ENCODE results near the gene RBFOX2. TPM values are rescaled to one million over a fixed set of nuclear protein-coding genes. Genes with fewer than 3 reads are reported as not detected.

Gene RBFOX2
- total and polyA plus RNA-seq, 2 of the 13 experiments (the other 11 are each of a cell fraction or from before 2014, with no cell fraction given): 37.3 to 40.4 TPM

DNA sequence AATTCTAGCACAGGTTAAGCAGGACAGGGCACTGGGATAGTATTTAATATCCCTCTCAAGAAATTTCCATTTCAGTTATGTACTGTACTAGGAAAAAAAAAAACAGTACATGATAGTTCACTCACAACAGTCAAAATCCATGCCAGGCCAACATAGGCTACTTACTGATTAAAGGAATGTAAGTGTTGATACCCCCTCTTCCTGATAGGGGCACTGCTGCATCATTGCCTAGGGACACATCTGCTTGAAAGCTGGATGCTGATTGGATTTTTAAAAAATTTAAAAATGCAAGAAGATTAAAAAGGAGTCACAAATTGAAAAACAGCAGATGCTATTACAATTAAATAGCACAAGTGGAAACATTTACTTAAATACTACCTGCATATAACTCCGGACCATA is 267.6 kb downstream of the RBFOX2 start:
- Histone ChIP-seq H3K9me3 (ENCODE audit: low read length) (no peaks in the 10 kb centered on the region), H3K27ac (ENCODE audit: extremely low read length, insufficient read depth, low read length) (no peak overlapping the region), H3K9ac (ENCODE audit: insufficient read depth, low read depth, low read length) (no peak overlapping the region), H4K20me1 (ENCODE audit: insufficient read depth, low read length) (no peaks in the 10 kb centered on the region), H3K4me2 (ENCODE audit: low read depth, low read length) (no peak overlapping the region), H2AFZ (ENCODE audit: low read length) (no peak overlapping the region), H3K27me3 (ENCODE audit: control insufficient read depth in 1 of 2, insufficient read depth in 2 of 2, low read length in 2 of 2) (no peaks in the 10 kb centered on the region; a peak in 1 of 5 replicates), H3K4me1 (ENCODE audit: insufficient read depth, low read length) (peaks cover 8% of the 10 kb centered on the region), H3K4me3 (replicated peaks in 1 of 3; ENCODE audit: insufficient read depth in 1 of 3, low read depth in 2 of 3, low read length in 3 of 3) (no peak overlapping the region), H3K36me3 (replicated peaks in 1 of 2; ENCODE audit: control insufficient read depth in 1 of 2, insufficient read depth in 2 of 2, low read length in 2 of 2) (peaks cover 7 to 17% of the 10 kb centered on the region in 2 experiments; a peak in 4 of 5 replicates), H3K79me2 (ENCODE audit: insufficient read depth, low read length) (no peaks in the 10 kb centered on the region)
- POLR2A ChIA-PET: no interaction called here
- ATAC-seq (0 out of 3 replicates have a peak, but pooled peaks have one; percentile 36), DNase-seq (ENCODE audit: low spot score) (peak; percentile 20), FAIRE-seq (no peak)
- intact Hi-C loops (cut with micrococcal nuclease; ENCODE audit: unreplicated experiment): loop anchor here (5.0 kb wide), 2 partner anchors 81 to 161 kb away; no protein-coding TSS in a partner anchor
- TF ChIP-seq ZNF333 (CRISPR knock-in tag; IDR thresholded peaks at IDR 0.05; ENCODE audit: borderline replicate concordance) (no peak), NPAS2 (CRISPR knock-in tag; IDR thresholded peaks at IDR 0.05; ENCODE audit: borderline replicate concordance) (no peak), FOXK2 (IDR thresholded peaks at IDR 0.05) (no peak), MIER2 (CRISPR knock-in tag; IDR thresholded peaks at IDR 0.05) (no peak), RAD21 (CRISPR knock-in tag; IDR thresholded peaks at IDR 0.05) (0 out of 2 replicates have a peak, but pooled peaks have one; percentile 15), NKX3-1 (CRISPR knock-in tag; IDR thresholded peaks at IDR 0.05) (no peak), SMC3 (IDR thresholded peaks at IDR 0.05; ENCODE audit: low read length) (0 out of 2 replicates have a peak, but pooled peaks have one; percentile 34), STAG1 (CRISPR knock-in tag; IDR thresholded peaks at IDR 0.05) (peak; percentile 65), ZNF646 (CRISPR knock-in tag; IDR thresholded peaks at IDR 0.05) (no peak), FOXK1 (CRISPR knock-in tag; IDR thresholded peaks at IDR 0.05; ENCODE audit: borderline replicate concordance, low read depth) (no peak)
- TF ChIP-seq, protein P1, sequence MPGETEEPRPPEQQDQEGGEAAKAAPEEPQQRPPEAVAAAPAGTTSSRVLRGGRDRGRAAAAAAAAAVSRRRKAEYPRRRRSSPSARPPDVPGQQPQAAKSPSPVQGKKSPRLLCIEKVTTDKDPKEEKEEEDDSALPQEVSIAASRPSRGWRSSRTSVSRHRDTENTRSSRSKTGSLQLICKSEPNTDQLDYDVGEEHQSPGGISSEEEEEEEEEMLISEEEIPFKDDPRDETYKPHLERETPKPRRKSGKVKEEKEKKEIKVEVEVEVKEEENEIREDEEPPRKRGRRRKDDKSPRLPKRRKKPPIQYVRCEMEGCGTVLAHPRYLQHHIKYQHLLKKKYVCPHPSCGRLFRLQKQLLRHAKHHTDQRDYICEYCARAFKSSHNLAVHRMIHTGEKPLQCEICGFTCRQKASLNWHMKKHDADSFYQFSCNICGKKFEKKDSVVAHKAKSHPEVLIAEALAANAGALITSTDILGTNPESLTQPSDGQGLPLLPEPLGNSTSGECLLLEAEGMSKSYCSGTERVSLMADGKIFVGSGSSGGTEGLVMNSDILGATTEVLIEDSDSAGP (CRISPR knock-in tag; IDR thresholded peaks at IDR 0.05; ENCODE audit: borderline replicate concordance): no peak
- TF ChIP-seq, protein P2, sequence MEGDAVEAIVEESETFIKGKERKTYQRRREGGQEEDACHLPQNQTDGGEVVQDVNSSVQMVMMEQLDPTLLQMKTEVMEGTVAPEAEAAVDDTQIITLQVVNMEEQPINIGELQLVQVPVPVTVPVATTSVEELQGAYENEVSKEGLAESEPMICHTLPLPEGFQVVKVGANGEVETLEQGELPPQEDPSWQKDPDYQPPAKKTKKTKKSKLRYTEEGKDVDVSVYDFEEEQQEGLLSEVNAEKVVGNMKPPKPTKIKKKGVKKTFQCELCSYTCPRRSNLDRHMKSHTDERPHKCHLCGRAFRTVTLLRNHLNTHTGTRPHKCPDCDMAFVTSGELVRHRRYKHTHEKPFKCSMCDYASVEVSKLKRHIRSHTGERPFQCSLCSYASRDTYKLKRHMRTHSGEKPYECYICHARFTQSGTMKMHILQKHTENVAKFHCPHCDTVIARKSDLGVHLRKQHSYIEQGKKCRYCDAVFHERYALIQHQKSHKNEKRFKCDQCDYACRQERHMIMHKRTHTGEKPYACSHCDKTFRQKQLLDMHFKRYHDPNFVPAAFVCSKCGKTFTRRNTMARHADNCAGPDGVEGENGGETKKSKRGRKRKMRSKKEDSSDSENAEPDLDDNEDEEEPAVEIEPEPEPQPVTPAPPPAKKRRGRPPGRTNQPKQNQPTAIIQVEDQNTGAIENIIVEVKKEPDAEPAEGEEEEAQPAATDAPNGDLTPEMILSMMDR (CRISPR knock-in tag; IDR thresholded peaks at IDR 0.05): peak; percentile 36
- CTCF ChIA-PET (ENCODE audit: low intra/inter-chr PET ratio, low total read pairs): interaction anchor here (0.9 to 2.1 kb wide), 3 partner anchors 78 to 161 kb away, joined by 3 to 11 read pairs (median 4); no protein-coding TSS in a partner anchor
- WGBS (ENCODE audit: low lambda C conversion rate): 100% methylated on average over 1 of the region's 1 CpG
- in situ Hi-C loops (cut with HindIII; ENCODE audit: extremely low pct_ligation_motif_present, low pct_unique_long_range_greater_than_20kb): no loop called here
- BruUV-seq (replicated peaks): no TSS peak
